ENCODE measurements around the gene CC2D1A.

The CC2D1A gene

GRCh38 chr19:13872339-13872694 lies 33.7 kb upstream of the CC2D1A start:
- 0 out of 2 replicates have a peak overlapping the region, but pooled peaks have one; percentile 18 for H3K27ac ChIP-seq

DNA sequence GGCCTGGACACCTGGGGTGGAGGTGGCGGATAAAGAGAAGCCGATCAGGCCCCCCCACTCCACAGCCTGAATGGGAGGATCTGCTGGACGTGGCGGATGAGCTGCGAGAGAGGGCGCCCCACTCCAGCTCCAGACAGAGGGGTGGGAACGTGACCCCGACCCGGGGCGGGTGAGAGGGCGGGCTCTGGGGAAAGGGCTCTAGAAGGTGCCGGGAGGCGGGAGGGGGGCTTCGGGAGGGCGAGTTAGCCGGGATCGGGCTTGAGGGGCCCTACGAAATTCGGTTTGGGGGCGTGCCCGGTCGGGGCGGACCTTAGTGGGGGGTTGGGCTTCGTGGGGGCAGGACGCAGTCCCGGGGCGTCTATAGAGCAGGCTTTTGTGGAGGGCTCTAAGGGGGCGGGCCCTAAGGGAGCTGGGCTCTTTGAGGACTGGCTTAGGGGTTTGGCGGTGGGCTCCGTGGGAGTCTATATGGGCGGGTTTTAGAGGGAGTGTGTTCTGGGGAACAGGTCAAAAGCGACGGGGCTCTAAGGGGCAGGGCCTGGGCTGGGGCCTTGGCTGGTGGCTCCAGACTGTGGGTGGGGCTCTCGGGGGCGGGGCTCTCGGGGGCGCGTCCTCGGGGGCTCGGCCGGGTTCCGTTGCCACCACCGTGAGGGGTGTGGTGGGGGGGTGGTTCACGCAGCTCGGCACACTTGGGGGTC lies 33.2 kb upstream of the CC2D1A start:
- TF ChIP-seq ZFX (IDR thresholded peaks at IDR 0.05; ENCODE audit: borderline replicate concordance) = no peak
- TF ChIP-seq, protein P1, sequence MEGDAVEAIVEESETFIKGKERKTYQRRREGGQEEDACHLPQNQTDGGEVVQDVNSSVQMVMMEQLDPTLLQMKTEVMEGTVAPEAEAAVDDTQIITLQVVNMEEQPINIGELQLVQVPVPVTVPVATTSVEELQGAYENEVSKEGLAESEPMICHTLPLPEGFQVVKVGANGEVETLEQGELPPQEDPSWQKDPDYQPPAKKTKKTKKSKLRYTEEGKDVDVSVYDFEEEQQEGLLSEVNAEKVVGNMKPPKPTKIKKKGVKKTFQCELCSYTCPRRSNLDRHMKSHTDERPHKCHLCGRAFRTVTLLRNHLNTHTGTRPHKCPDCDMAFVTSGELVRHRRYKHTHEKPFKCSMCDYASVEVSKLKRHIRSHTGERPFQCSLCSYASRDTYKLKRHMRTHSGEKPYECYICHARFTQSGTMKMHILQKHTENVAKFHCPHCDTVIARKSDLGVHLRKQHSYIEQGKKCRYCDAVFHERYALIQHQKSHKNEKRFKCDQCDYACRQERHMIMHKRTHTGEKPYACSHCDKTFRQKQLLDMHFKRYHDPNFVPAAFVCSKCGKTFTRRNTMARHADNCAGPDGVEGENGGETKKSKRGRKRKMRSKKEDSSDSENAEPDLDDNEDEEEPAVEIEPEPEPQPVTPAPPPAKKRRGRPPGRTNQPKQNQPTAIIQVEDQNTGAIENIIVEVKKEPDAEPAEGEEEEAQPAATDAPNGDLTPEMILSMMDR (IDR thresholded peaks at IDR 0.05) = no peak
- H3K27ac ChIP-seq = no peak overlapping the region

More at GRCh38 chr19:13872339-13872694, 33.7 kb upstream of the CC2D1A start:
- TF ChIP-seq, protein P1 (IDR thresholded peaks at IDR 0.05) = no peak
- TF ChIP-seq ZFX (IDR thresholded peaks at IDR 0.05; ENCODE audit: borderline replicate concordance) = no peak

- no peak for TF ChIP-seq ZFX (IDR thresholded peaks at IDR 0.05; ENCODE audit: borderline replicate concordance)
- TF ChIP-seq, protein P1 (IDR thresholded peaks at IDR 0.05) = no peak
- H3K27ac ChIP-seq = peak overlapping the region; percentile 53
Observed at GRCh38 chr19:13873834-13874515, 32.0 kb upstream of the CC2D1A start.

DNA sequence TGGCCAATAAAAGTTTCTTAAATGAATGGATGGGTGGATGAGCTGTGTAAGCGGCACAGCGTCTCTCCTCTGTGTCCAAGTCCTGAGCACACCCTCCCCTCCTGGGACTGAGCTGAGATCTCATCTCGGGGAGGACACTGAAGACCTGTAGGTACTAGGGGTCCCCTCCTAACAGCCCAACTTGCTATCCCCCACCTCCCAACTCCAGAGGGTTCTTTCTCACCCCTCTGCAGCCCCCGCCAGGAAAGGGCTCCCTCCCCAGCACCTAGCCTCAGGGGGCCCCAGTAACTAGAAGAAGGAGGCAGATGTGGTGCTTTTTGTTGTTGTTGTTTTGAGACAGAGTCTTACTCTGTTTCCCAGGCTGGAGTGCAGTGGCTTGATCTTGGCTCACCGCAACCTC lies 30.2 kb upstream of the CC2D1A start:
- no peak overlapping the region for H3K27ac ChIP-seq
- TF ChIP-seq, protein P1 (IDR thresholded peaks at IDR 0.05) = no peak
- no peak for TF ChIP-seq ZFX (IDR thresholded peaks at IDR 0.05; ENCODE audit: borderline replicate concordance)

- TF ChIP-seq ZFX (IDR thresholded peaks at IDR 0.05; ENCODE audit: borderline replicate concordance) = no peak
- TF ChIP-seq, protein P1 (IDR thresholded peaks at IDR 0.05) = no peak
Observed at GRCh38 chr19:13876834-13877233, 29.2 kb upstream of the CC2D1A start, which contains the start of gene NANOS3. Gene NANOS3 (plus strand): TSS chr19:13877134. CDS start chr19:13877249, 115 bp downstream.

DNA sequence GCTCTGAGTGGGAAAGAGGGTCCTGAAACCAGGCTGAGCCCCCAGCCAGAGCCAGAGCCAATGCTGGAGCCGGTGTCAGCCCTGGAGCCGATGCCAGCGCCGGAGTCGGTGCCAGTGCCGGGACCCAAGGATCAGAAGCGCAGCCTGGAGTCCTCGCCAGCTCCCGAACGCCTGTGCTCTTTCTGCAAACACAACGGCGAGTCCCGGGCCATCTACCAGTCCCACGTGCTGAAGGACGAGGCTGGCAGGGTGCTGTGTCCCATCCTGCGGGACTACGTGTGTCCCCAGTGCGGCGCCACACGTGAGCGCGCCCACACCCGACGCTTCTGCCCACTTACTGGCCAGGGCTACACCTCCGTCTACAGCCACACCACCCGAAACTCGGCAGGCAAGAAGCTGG lies 28.7 kb upstream of the CC2D1A start:
- H3K27ac ChIP-seq = peak overlapping the region; percentile 55
- no peak for TF ChIP-seq ZFX (IDR thresholded peaks at IDR 0.05; ENCODE audit: borderline replicate concordance)
- TF ChIP-seq, protein P1 (IDR thresholded peaks at IDR 0.05) = no peak

More at GRCh38 chr19:13876834-13877233, 29.2 kb upstream of the CC2D1A start, which contains the start of gene NANOS3:
- peak within 1 kb of the TSS; percentile 55 for H3K27ac ChIP-seq
